Measurements from ENCODE around the gene HAP1.

Gene HAP1

DNA sequence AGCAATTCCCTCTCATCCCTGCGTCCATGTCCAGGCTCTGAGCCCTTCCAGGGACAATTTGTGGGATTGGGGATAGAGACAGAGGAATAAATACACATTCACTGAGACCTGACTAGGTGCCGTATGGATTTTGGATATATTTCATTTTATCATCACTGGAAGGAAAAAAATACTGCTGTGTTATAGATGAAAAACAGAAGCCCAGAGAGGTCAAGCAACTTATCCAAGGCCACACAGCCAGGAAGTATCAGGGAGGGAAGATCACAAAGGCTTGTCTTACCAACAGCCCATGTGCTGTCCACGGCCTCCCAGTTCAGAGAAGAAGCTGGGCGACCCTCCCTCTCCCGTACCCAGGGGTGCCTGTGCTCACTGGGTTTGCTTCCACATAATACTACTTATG lies 6.1 kb upstream of the HAP1 start:
- no peak for DNase-seq (ENCODE audit: low spot score)
- ChIA-PET POLR2A (ENCODE audit: low non-redundant PET) (no interaction called here), CTCF (interaction anchor here (0.8 to 1.5 kb wide), 2 partner anchors 60 to 219 kb away, joined by 3 to 6 read pairs; no protein-coding TSS in a partner anchor)
- no peak for TF ChIP-seq CTCF (conservative IDR thresholded peaks at IDR 0.05; ENCODE audit: low read depth)
- H3K27ac ChIP-seq = peak overlapping the region; percentile 64

- ChIA-PET CTCF (interaction anchor here (0.8 to 1.5 kb wide), 2 partner anchors 61 to 220 kb away, joined by 3 to 6 read pairs; no protein-coding TSS in a partner anchor), POLR2A (ENCODE audit: low non-redundant PET) (no interaction called here)
- DNase-seq (ENCODE audit: low spot score) = peak; percentile 76
- H3K27ac ChIP-seq = peak overlapping the region; percentile 64
- TF ChIP-seq CTCF (conservative IDR thresholded peaks at IDR 0.05; ENCODE audit: low read depth) = no peak
Observed at GRCh38 chr17:41739661-41740352, 5.4 kb upstream of the HAP1 start.

GRCh38 chr17:41738801-41739112 lies 4.3 kb upstream of the HAP1 start:
- no peak for TF ChIP-seq CTCF (conservative IDR thresholded peaks at IDR 0.05; ENCODE audit: low read depth)
- CTCF ChIA-PET = no interaction called here
- POLR2A ChIA-PET (ENCODE audit: low non-redundant PET) = no interaction called here
- DNase-seq (ENCODE audit: low spot score) = no peak
- H3K27ac ChIP-seq = peak overlapping the region; percentile 64

DNA sequence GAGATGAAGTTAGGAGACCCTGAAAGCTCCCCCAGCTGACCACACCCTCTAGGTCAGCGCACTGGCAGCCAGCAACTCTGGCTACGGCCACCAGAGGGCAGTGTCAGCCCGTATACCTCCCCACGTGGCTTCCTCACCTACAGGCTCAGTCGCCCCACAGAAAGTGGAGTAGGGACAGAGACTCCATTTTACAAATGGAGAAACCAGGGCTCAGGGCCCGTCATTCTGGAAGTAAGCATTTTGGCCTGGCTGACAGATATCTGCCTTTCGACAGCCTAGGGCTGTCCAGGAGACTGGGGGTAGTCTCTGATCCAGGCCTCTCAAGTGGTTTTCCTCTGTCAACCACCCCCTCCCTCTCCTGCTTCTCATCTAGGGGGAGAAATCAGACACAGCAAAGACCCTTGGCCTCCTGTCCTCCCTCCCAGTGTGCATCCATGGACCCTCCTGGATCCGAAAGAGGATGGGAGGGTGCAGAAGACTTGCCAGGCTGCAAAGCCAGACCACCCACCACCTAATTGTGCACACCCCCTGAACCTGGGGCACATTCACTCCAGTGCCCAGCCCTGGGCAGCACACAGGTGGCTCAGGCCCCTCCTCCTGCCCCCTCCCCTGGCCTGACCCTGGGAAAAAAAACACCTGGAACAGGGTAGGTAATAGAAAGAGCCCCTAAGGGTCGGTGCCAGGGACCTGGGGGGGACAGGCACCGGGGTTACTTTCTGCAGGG lies 3.8 kb upstream of the HAP1 start:
- peak overlapping the region; percentile 64 for H3K27ac ChIP-seq
- TF ChIP-seq CTCF (conservative IDR thresholded peaks at IDR 0.05; ENCODE audit: low read depth) = peak; percentile 95
- ChIA-PET POLR2A (ENCODE audit: low non-redundant PET) (no interaction called here), CTCF (interaction anchor here (0.5 to 1.8 kb wide), 8 partner anchors 42 to 126 kb away, joined by 3 to 14 read pairs (median 5); partner anchors contain the start of genes FKBP10 and P3H4)
- peak; percentile 85 for DNase-seq (ENCODE audit: low spot score)

DNA sequence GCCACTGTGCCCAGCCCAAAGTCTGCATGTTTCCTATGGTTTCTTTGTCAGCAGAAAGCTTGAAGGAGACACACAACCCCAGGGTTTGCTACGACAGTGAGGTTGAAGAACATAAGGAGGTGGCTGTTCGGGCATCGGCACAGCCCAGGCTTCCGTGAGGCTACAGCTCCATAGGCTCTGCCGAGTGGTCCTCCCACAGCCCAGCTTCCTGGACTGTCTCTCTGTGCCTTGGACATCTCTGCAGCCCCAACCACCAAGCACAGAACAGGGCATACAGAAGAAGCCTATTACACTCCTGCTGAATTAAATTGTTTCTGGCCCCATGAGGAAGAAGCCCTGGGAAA lies 3.2 kb upstream of the HAP1 start:
- ChIA-PET CTCF (interaction anchor here (0.5 to 1.8 kb wide), 9 partner anchors 41 to 126 kb away, joined by 3 to 14 read pairs (median 4); partner anchors contain the start of genes FKBP10 and P3H4), POLR2A (ENCODE audit: low non-redundant PET) (interaction anchor here (0.5 kb wide), 1 partner anchor 75 kb away, joined by 4 read pairs; no protein-coding TSS in a partner anchor)
- TF ChIP-seq CTCF (conservative IDR thresholded peaks at IDR 0.05; ENCODE audit: low read depth) = no peak
- DNase-seq (ENCODE audit: low spot score) = no peak
- peak overlapping the region; percentile 64; the same call in 1 of the 2 replicates for H3K27ac ChIP-seq

DNA sequence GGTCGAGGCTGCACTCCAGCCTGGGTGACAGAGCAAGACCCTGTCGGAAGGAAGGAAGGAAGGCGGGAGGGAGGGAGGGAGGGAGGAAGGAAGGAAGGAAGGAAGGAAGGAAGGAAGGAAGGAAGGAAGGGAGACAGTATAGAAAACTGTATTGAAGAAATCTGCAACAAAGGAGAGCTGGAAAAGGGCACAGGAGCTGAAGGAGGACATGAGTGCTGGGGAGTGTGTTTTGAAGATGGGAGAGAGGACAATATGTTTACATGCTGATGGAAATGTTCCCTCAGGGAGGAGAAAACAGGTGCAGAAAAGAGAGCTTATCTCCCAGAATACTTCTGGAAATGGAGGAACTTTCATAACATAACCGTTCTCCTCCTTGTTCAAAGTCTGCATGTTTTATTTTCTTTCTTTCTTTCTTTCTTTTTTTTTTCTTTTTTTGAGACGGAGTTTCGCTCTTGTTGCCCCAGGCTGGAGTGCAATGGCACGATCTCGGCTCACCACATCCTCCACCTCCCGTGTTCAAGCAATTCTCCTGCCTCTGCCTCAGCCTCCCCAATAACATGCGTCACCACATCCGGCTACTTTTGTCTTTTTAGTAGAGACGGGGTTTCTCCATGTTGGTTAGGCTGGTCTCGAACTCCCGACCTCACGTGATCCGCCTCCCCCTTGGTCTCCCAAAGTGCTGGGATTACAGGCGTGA lies 2.7 kb upstream of the HAP1 start:
- H3K27ac ChIP-seq = no peak overlapping the region
- DNase-seq (ENCODE audit: low spot score) = no peak
- POLR2A ChIA-PET (ENCODE audit: low non-redundant PET) = interaction anchor here (0.5 to 0.6 kb wide), 2 partner anchors 75 to 184 kb away, joined by 4 read pairs; no protein-coding TSS in a partner anchor
- CTCF ChIA-PET = interaction anchor here (0.5 to 1.8 kb wide), 9 partner anchors 41 to 127 kb away, joined by 3 to 14 read pairs (median 4); partner anchors contain the start of genes FKBP10 and P3H4
- TF ChIP-seq CTCF (conservative IDR thresholded peaks at IDR 0.05; ENCODE audit: low read depth) = no peak

Data from RWPE1 (cell line).